ENCODE results near the gene NUDT8. TPM values are rescaled to one million over a fixed set of nuclear protein-coding genes. Genes with fewer than 3 reads are reported as not detected.
A peak's percentile ranks its signal among the peaks of the same experiment; 100 is the strongest.

Gene NUDT8
- total and polyA plus RNA-seq, 4 donors = 4.1 to 9.5 (median 5.7) TPM

DNA sequence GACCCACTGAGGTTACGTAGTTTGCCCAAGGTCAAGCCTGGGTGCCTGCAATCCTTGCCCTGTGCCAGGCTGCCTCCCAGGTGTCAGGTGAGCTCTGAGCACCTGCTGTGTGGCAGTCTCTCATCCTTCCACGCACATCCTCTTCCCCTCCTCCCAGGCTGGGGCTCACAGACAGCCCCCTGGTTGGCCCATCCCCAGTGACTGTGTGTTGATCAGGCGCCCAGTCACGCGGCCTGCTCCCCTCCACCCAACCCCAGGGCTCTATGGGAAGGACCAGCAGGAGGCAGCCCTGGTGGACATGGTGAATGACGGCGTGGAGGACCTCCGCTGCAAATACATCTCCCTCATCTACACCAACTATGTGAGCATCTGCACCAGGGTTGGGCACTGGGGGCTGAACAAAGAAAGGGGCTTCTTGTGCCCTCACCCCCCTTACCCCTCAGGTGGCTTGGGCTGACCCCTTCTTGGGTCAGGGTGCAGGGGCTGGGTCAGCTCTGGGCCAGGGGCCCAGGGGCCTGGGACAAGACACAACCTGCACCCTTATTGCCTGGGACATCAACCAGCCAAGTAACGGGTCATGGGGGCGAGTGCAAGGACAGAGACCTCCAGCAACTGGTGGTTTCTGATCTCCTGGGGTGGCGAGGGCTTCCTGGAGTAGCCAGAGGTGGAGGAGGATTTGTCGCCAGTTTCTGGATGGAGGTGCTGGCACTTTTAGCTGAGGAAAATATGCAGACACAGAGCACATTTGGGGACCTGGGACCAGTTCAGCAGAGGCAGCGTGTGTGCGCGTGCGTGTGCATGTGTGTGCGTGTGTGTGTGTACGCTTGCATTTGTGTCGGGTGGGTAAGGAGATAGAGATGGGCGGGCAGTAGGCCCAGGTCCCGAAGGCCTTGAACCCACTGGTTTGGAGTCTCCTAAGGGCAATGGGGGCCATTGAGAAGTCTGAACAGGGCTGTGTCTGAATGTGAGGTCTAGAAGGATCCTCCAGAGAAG, 44.6 kb downstream of the NUDT8 start:
- peak overlapping the region in 1 of 2 donors; percentile 69 for H3K4me3 ChIP-seq (ENCODE audit: low read length in 2 of 2)
- no peak for ATAC-seq (ENCODE audit: low FRiP score)
- intact Hi-C loops (cut with DNase I) = loop anchor here in 1 of 2 donors (5.0 kb wide), 3 partner anchors 72 to 183 kb away; partner anchors contain the start of genes CDK2AP2, PITPNM1, PPP1CA and TBC1D10C

DNA sequence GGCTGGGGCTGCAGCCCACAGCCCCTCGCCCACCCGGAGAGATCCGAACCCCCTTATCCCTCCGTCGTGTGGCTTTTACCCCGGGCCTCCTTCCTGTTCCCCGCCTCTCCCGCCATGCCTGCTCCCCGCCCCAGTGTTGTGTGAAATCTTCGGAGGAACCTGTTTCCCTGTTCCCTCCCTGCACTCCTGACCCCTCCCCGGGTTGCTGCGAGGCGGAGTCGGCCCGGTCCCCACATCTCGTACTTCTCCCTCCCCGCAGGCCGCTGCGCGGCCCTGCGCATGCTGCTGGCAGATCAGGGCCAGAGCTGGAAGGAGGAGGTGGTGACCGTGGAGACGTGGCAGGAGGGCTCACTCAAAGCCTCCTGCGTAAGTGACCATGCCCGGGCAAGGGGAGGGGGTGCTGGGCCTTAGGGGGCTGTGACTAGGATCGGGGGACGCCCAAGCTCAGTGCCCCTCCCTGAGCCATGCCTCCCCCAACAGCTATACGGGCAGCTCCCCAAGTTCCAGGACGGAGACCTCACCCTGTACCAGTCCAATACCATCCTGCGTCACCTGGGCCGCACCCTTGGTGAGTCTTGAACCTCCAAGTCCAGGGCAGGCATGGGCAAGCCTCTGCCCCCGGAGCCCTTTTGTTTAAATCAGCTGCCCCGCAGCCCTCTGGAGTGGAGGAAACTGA, 45.4 kb downstream of the NUDT8 start:
- no peaks in the 10 kb centered on the region for H3K9me3 ChIP-seq (ENCODE audit: control insufficient read depth, low read length)
- H3K27ac ChIP-seq (ENCODE audit: low read depth in 1 of 2, low read length in 2 of 2) = peak overlapping the region; percentile 80 to 95
- intact Hi-C loops (cut with DNase I) = loop anchor here in 1 of 2 donors (5.0 kb wide), 3 partner anchors 73 to 182 kb away; partner anchors contain the start of genes CDK2AP2, PITPNM1, PPP1CA and TBC1D10C
- DNase-seq = peak; percentile 90
- peak overlapping the region; percentile 58 to 69 for H3K4me3 ChIP-seq (ENCODE audit: low read length in 2 of 2)
- H3K36me3 ChIP-seq (ENCODE audit: control insufficient read depth in 1 of 2, insufficient read depth in 2 of 2, low read length in 1 of 2) = peaks cover 0 to 5% of the 10 kb centered on the region in 2 donors
- H3K4me1 ChIP-seq (ENCODE audit: control insufficient read depth in 1 of 2, insufficient read depth in 2 of 2, low read length in 2 of 2) = no peaks in the 10 kb centered on the region
- H3K27me3 ChIP-seq (ENCODE audit: control insufficient read depth in 1 of 2, insufficient read depth in 2 of 2, low read length in 1 of 2) = no peaks in the 10 kb centered on the region
- peak; percentile 77 for ATAC-seq (ENCODE audit: low FRiP score)
- WGBS, 2 donors = 6 to 7% methylated on average over 29 to 33 of the region's 33 CpGs

More for the DNA sequence above, 44.6 kb downstream of the NUDT8 start:
- no peaks in the 10 kb centered on the region for H3K27me3 ChIP-seq (ENCODE audit: control insufficient read depth in 1 of 2, insufficient read depth in 2 of 2, low read length in 1 of 2)
- DNase-seq = no peak
- 72 to 75% methylated on average over 21 of the region's 21 CpGs for WGBS, 2 donors
- peaks cover 0 to 5% of the 10 kb centered on the region in 2 donors for H3K36me3 ChIP-seq (ENCODE audit: control insufficient read depth in 1 of 2, insufficient read depth in 2 of 2, low read length in 1 of 2)
- no peaks in the 10 kb centered on the region for H3K4me1 ChIP-seq (ENCODE audit: control insufficient read depth in 1 of 2, insufficient read depth in 2 of 2, low read length in 2 of 2)
- H3K27ac ChIP-seq (ENCODE audit: low read depth in 1 of 2, low read length in 2 of 2) = peak overlapping the region; percentile 80 to 95
- no peaks in the 10 kb centered on the region for H3K9me3 ChIP-seq (ENCODE audit: control insufficient read depth, low read length)

DNA sequence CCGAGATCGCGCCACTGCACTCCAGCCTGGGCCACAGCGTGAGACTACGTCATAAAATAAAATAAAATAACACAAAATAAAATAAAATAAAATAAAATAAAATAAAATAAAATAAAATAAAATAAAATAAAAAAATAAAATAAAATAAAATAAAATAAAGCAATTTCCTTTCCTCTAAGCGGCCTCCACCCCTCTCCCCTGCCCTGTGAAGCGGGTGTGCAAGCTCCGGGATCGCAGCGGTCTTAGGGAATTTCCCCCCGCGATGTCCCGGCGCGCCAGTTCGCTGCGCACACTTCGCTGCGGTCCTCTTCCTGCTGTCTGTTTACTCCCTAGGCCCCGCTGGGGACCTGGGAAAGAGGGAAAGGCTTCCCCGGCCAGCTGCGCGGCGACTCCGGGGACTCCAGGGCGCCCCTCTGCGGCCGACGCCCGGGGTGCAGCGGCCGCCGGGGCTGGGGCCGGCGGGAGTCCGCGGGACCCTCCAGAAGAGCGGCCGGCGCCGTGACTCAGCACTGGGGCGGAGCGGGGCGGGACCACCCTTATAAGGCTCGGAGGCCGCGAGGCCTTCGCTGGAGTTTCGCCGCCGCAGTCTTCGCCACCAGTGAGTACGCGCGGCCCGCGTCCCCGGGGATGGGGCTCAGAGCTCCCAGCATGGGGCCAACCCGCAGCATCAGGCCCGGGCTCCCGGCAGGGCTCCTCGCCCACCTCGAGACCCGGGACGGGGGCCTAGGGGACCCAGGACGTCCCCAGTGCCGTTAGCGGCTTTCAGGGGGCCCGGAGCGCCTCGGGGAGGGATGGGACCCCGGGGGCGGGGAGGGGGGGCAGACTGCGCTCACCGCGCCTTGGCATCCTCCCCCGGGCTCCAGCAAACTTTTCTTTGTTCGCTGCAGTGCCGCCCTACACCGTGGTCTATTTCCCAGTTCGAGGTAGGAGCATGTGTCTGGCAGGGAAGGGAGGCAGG, 46.2 kb downstream of the NUDT8 start, which contains the start of gene GSTP1:
Gene GSTP1 (plus strand): TSS at position 566 of the 958 bp plus-strand sequence. CDS start 32 bp downstream, at position 598.
- intact Hi-C loops (cut with DNase I) = loop anchor here in 1 of 2 donors (1.0 to 5.0 kb wide), 4 partner anchors 25 to 181 kb away; partner anchors contain the start of genes CDK2AP2, PITPNM1, PPP1CA and TBC1D10C
- Histone ChIP-seq H3K27ac (ENCODE audit: low read depth in 1 of 2, low read length in 2 of 2) (peak within 1 kb of the TSS; percentile 80 to 95), H3K9me3 (ENCODE audit: control insufficient read depth, low read length) (no peaks in the 10 kb centered on the region), H3K27me3 (ENCODE audit: control insufficient read depth in 1 of 2, insufficient read depth in 2 of 2, low read length in 1 of 2) (no peaks in the 10 kb centered on the region), H3K4me3 (ENCODE audit: low read length in 2 of 2) (peak within 1 kb of the TSS; percentile 58 to 69), H3K36me3 (ENCODE audit: control insufficient read depth in 1 of 2, insufficient read depth in 2 of 2, low read length in 1 of 2) (peaks cover 0 to 5% of the 10 kb centered on the region in 2 donors), H3K4me1 (ENCODE audit: control insufficient read depth in 1 of 2, insufficient read depth in 2 of 2, low read length in 2 of 2) (no peaks in the 10 kb centered on the region)
- 2% methylated on average over 57 to 81 of the region's 81 CpGs for WGBS, 2 donors
- ATAC-seq (ENCODE audit: low FRiP score) (peak; percentile 97), DNase-seq (peak; percentile 95 to 98)

DNA sequence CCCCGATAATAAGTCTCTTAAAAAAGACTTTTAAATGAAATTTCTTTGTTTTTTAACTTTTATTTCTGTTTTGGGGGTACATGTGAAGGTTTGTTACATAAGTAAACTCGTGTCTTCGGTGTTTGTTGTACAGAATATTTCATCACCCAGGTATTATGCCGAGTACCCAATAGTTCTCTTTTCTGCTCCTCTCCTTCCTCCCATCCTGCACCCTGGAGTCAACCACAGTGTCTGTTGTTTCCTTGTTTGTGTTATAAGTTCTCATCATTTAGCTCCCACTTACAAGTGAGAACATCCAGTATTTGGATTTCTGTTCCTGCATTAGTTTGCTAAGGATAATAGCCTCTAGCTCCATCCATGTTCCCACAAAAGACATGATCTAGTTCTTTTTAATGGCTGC, 47.7 kb downstream of the NUDT8 start:
- no peak overlapping the region for H3K27ac ChIP-seq (ENCODE audit: low read depth in 1 of 2, low read length in 2 of 2)
- H3K4me3 ChIP-seq (ENCODE audit: low read length in 2 of 2) = no peak overlapping the region
- 89 to 91% methylated on average over 4 of the region's 4 CpGs for WGBS, 2 donors
- no peaks in the 10 kb centered on the region for H3K9me3 ChIP-seq (ENCODE audit: control insufficient read depth, low read length)
- intact Hi-C loops (cut with DNase I) = loop anchor here in 1 of 2 donors (5.0 kb wide), 3 partner anchors 75 to 180 kb away; partner anchors contain the start of genes CDK2AP2, PITPNM1, PPP1CA and TBC1D10C
- DNase-seq = no peak
- peaks cover 0 to 5% of the 10 kb centered on the region in 2 donors for H3K36me3 ChIP-seq (ENCODE audit: control insufficient read depth in 1 of 2, insufficient read depth in 2 of 2, low read length in 1 of 2)
- ATAC-seq (ENCODE audit: low FRiP score) = no peak
- no peaks in the 10 kb centered on the region for H3K4me1 ChIP-seq (ENCODE audit: control insufficient read depth in 1 of 2, insufficient read depth in 2 of 2, low read length in 2 of 2)
- no peaks in the 10 kb centered on the region for H3K27me3 ChIP-seq (ENCODE audit: control insufficient read depth in 1 of 2, insufficient read depth in 2 of 2, low read length in 1 of 2)

DNA sequence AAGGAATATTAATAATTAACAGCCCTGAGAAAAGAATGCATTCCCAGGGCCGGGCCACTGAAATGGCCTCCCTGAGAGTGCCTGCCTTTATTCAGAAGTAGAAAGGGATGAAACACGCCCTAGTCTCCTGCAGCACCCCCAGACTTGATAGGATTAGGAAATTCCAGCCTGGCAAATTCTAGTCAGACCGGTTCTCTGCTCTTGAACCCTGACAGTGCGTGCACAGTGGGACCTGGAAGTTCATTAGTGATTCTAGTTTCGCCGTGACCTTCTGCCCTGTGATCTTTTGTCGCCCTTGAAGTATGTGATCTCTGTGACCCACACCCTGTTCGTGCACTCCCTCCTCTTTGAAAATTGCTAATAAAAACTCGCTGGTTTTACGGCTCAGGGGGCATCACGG, 48.3 kb downstream of the NUDT8 start:
- no peaks in the 10 kb centered on the region for H3K9me3 ChIP-seq (ENCODE audit: control insufficient read depth, low read length)
- H3K27me3 ChIP-seq (ENCODE audit: control insufficient read depth in 1 of 2, insufficient read depth in 2 of 2, low read length in 1 of 2) = no peaks in the 10 kb centered on the region
- no peaks in the 10 kb centered on the region for H3K4me1 ChIP-seq (ENCODE audit: control insufficient read depth in 1 of 2, insufficient read depth in 2 of 2, low read length in 2 of 2)
- H3K27ac ChIP-seq (ENCODE audit: low read depth in 1 of 2, low read length in 2 of 2) = no peak overlapping the region
- WGBS, 2 donors = 74 to 80% methylated on average over 11 of the region's 11 CpGs
- H3K36me3 ChIP-seq (ENCODE audit: control insufficient read depth in 1 of 2, insufficient read depth in 2 of 2, low read length in 1 of 2) = peaks cover 0 to 5% of the 10 kb centered on the region in 2 donors
- DNase-seq (no peak), ATAC-seq (ENCODE audit: low FRiP score) (no peak)
- H3K4me3 ChIP-seq (ENCODE audit: low read length in 2 of 2) = no peak overlapping the region
- intact Hi-C loops (cut with DNase I) = loop anchor here in 1 of 2 donors (5.0 kb wide), 3 partner anchors 74 to 179 kb away; partner anchors contain the start of genes CDK2AP2, PITPNM1, PPP1CA and TBC1D10C

DNA sequence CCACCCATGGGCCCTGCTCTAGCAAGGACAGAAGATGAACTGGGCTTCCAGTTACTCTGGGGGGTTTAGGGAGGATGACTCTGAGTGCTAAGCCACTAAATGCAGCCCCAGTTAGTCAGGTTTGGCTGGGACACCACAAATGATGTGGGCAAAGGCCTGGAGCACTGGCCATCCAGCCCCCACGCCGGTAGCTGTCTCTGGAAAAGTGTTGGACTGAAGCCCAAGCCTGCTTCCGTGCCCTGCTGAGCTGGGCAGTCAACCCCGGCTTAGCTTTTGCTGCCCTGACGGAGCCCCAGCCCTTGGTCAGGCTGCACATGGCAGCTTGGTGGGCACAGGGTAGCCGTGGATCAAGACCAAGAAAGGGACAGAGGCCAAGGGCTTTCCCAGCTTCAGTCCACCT, 51.8 kb downstream of the NUDT8 start:
- no peak for ATAC-seq (ENCODE audit: low FRiP score)
- WGBS, 2 donors = 29 to 41% methylated on average over 6 of the region's 6 CpGs
- intact Hi-C loops (cut with DNase I) = loop anchor here in 1 of 2 donors (5.0 kb wide), 1 partner anchor 84 kb away; no protein-coding TSS in a partner anchor

More for the DNA sequence above, 51.8 kb downstream of the NUDT8 start:
- no peak for DNase-seq
- Histone ChIP-seq H3K4me3 (ENCODE audit: low read length in 2 of 2) (no peak overlapping the region), H3K9me3 (ENCODE audit: control insufficient read depth, low read length) (no peaks in the 10 kb centered on the region), H3K4me1 (ENCODE audit: control insufficient read depth in 1 of 2, insufficient read depth in 2 of 2, low read length in 2 of 2) (no peaks in the 10 kb centered on the region), H3K36me3 (ENCODE audit: control insufficient read depth in 1 of 2, insufficient read depth in 2 of 2, low read length in 1 of 2) (no peaks in the 10 kb centered on the region), H3K27ac (ENCODE audit: low read depth in 1 of 2, low read length in 2 of 2) (no peak overlapping the region), H3K27me3 (ENCODE audit: control insufficient read depth in 1 of 2, insufficient read depth in 2 of 2, low read length in 1 of 2) (no peaks in the 10 kb centered on the region)
